ENCODE measurements around the gene NCSTN.

NCSTN gene

DNA sequence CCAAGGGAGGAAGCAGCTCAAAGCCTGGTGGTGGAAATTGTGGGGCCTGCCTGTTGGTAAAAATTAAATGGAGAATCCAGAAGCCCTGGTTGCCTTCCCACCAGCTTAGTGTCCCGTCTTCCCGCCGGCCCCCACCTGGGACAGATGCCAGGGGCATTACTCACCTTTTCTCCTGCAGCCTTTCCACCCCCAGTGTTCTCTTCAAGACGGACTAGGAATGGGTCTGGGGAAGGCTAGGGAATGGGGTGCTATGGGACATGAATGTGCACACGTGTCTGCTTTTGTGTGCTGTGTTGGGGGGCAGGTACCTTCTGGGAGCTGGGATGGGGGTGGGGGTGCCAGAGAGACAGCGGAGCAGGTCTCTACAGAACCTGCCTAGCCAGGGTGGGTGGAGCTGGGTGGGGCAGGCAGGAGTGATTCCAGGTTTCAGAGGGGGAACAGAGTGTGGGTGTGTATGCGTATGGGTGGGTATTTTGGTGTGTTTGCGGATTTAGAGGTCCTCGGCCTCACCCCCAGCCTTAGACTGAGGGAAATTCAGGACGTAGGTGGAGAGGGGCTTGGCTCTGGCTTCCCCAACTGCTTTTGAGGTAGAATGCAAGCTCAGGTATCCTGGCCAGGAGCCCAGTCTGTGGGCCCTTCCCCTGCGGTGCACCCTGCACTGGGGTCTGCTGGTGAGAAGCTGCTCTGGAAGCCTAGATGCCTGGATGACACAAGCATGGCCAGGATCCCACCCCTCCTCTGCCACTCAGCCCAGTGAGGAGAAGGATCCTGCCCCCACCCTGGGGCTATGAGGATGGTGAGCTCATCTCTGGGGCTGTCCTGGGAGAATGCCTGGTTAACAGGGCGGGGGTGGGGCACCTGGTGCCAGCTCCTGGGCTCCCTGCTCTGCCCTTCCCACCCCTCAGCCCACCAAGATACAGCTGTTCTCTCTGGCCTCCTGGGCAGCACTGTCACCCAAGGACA lies 64.9 kb downstream of the NCSTN start:
- DNase-seq, result no peak

All from hematopoietic multipotent progenitor cell treated with erythropoietin and hydrocortisone succinate and interleukin-3 and kit ligand, for 6 days (in vitro differentiated cells).